A673 (cell line): ENCODE data around the gene COA8. TPM values are rescaled to one million over a fixed set of nuclear protein-coding genes. Genes with fewer than 3 reads are reported as not detected.

Source experiments
- BruUV-seq: library from RNA; stranded (reverse); fragments of 400-500 nt; replicated peaks from 2 replicates; lab custom pipeline; 2021; lab: Mats Ljungman, UMichigan
- CTCF ChIA-PET: fragments of 300-600 bp; sonication (Branson Sonifier 250); formaldehyde crosslinking; loops from one replicate; lab custom pipeline; 2022; ENCODE audit warnings: antibody characterized with exemption; lab: Charles Lee
- POLR2A ChIA-PET: fragments of 300-600 bp; sonication (Branson Sonifier 250); formaldehyde crosslinking; loops from one replicate; lab custom pipeline; 2022; ENCODE audit warnings: antibody characterized with exemption; ENCODE audit not compliant: low non-redundant PET; lab: Charles Lee
- DNase-seq: peaks from one replicate; pipeline ENCODE4 v3.0.0-alpha.2; 2015; ENCODE audit warnings: low spot score
- H3K27ac ChIP-seq: fragments of 200-600 bp; sonication (generic); 2 replicates; pipeline ENCODE4 v1.5.1; 2016; ENCODE audit warnings: mixed run types, low read depth, mild to moderate bottlenecking, mixed read lengths, antibody characterized with exemption, low read length; ENCODE audit not compliant: poor library complexity, severe bottlenecking
- H3K27me3 ChIP-seq: fragments of 200-600 bp; sonication (generic); replicated peaks from 2 replicates; pipeline ENCODE4 v1.6.1; 2017; ENCODE audit warnings: mixed run types, low read depth, mild to moderate bottlenecking, mixed read lengths, antibody characterized with exemption, low read length; ENCODE audit not compliant: insufficient read depth, poor library complexity
- H3K36me3 ChIP-seq: fragments of 200-600 bp; sonication (generic); 2 replicates; pipeline ENCODE4 v1.6.1; 2016; ENCODE audit warnings: mixed run types, mild to moderate bottlenecking, mixed read lengths, antibody characterized with exemption, low read length; ENCODE audit not compliant: insufficient read depth, poor library complexity, severe bottlenecking
- H3K4me1 ChIP-seq: fragments of 200-600 bp; sonication (generic); 2 replicates; pipeline ENCODE4 v1.6.1; 2017; ENCODE audit warnings: mixed run types, mild to moderate bottlenecking, mixed read lengths, antibody characterized with exemption, low read length; ENCODE audit not compliant: insufficient read depth, poor library complexity, severe bottlenecking
- H3K4me3 ChIP-seq: fragments of 200-600 bp; sonication (generic); 2 replicates; pipeline ENCODE4 v1.5.1; 2016; ENCODE audit warnings: low read depth, mixed run types, mild to moderate bottlenecking, mixed read lengths, low read length; ENCODE audit not compliant: poor library complexity, severe bottlenecking
- H3K9me3 ChIP-seq: fragments of 200-600 bp; sonication (generic); 2 replicates; pipeline ENCODE4 v1.6.1; 2016; ENCODE audit warnings: mixed run types, low read depth, mild to moderate bottlenecking, mixed read lengths, antibody characterized with exemption, low read length; ENCODE audit not compliant: poor library complexity, severe bottlenecking
- CTCF ChIP-seq: fragments of 300-800, 200-600 bp; sonication (generic); conservative IDR thresholded peaks from 2 replicates; pipeline ENCODE4 v1.5.1; 2017; ENCODE audit warnings: low read depth, mild to moderate bottlenecking, antibody characterized with exemption, low read length, moderate library complexity, mixed read lengths
- EZH2 ChIP-seq: fragments of 200-600 bp; sonication (generic); IDR thresholded peaks from 2 replicates; pipeline ENCODE4 v1.6.1; 2017; ENCODE audit warnings: borderline replicate concordance, low read depth, mild to moderate bottlenecking, mixed read lengths, antibody characterized with exemption, low read length; ENCODE audit not compliant: poor library complexity, severe bottlenecking
- intact Hi-C: fragments of 100-400 bp; cut with micrococcal nuclease; formaldehyde crosslinking; loops from one replicate; pipeline ENCODE4 v1.10.0; 2022; ENCODE audit not compliant: unreplicated experiment
- total RNA-seq: library from RNA; stranded (reverse); gene quantifications from 2 replicates; pipeline ENCODE4 v1.2.3, GENCODE V29; 2021

Gene COA8
- total RNA-seq, 1 experiment from 2014 or later: 51.0 TPM

- DNase-seq: peak; percentile 67
- Histone ChIP-seq H3K36me3 (peaks cover 15% of the 10 kb centered on the region), H3K4me3 (no peak overlapping the region), H3K4me1 (peaks cover 18% of the 10 kb centered on the region), H3K9me3 (no peaks in the 10 kb centered on the region), H3K27ac (peak overlapping the region; percentile 42), H3K27me3 (no peaks in the 10 kb centered on the region)
- BruUV-seq: no TSS peak
- TF ChIP-seq CTCF (peak; percentile 95), EZH2 (no peak)
- CTCF ChIA-PET: interaction anchor here (0.5 to 2.0 kb wide), 7 partner anchors 12 to 1403 kb away, joined by 3 to 8 read pairs (median 4); no protein-coding TSS in a partner anchor
- intact Hi-C loops: loop anchor here (1.0 kb wide), 1 partner anchor 28 kb away; no protein-coding TSS in a partner anchor
- POLR2A ChIA-PET: no interaction called here
Measured at GRCh38 chr14:103518422-103519042, 44.2 kb upstream of the COA8 start.

- intact Hi-C loops: no loop called here
- CTCF ChIA-PET: interaction anchor here (0.5 to 2.0 kb wide), 10 partner anchors 13 to 1404 kb away, joined by 3 to 8 read pairs (median 4); no protein-coding TSS in a partner anchor
- no peaks in the 10 kb centered on the region for H3K9me3 ChIP-seq
- no peak for DNase-seq
- peaks cover 18% of the 10 kb centered on the region for H3K4me1 ChIP-seq
- peak overlapping the region; percentile 42 for H3K27ac ChIP-seq
- H3K27me3 ChIP-seq: no peaks in the 10 kb centered on the region
- no TSS peak for BruUV-seq
- peaks cover 15% of the 10 kb centered on the region for H3K36me3 ChIP-seq
- H3K4me3 ChIP-seq: no peak overlapping the region
- POLR2A ChIA-PET: no interaction called here
- no peak for TF ChIP-seq CTCF
- no peak for TF ChIP-seq EZH2
Measured at GRCh38 chr14:103519043-103519836, 43.5 kb upstream of the COA8 start.

GRCh38 chr14:103519837-103520212 is 42.9 kb upstream of the COA8 start:
- Histone ChIP-seq H3K4me1 (peaks cover 18% of the 10 kb centered on the region), H3K9me3 (no peaks in the 10 kb centered on the region), H3K27ac (peak overlapping the region; percentile 42), H3K36me3 (peaks cover 15% of the 10 kb centered on the region), H3K27me3 (no peaks in the 10 kb centered on the region), H3K4me3 (no peak overlapping the region)
- TF ChIP-seq CTCF (no peak), EZH2 (no peak)
- intact Hi-C loops: no loop called here
- BruUV-seq: TSS peak; percentile 78
- CTCF ChIA-PET: interaction anchor here (0.6 kb wide), 2 partner anchors 19 to 28 kb away, joined by 3 read pairs; no protein-coding TSS in a partner anchor
- no peak for DNase-seq
- POLR2A ChIA-PET: no interaction called here
